GM19452 (cell line): Measurements from ENCODE around the gene NAA38.
"Not testable (repeated sequence)": the region's sequence is repeated elsewhere in the genome, so short reads cannot be mapped to it uniquely, and the experiment has no call there.

Experiments used
- ATAC-seq: cut with Tn5 transposase; IDR thresholded peaks from one replicate; pipeline ENCODE4 v1.9.1; 2021; ENCODE audit not compliant: unreplicated experiment

Gene NAA38

DNA sequence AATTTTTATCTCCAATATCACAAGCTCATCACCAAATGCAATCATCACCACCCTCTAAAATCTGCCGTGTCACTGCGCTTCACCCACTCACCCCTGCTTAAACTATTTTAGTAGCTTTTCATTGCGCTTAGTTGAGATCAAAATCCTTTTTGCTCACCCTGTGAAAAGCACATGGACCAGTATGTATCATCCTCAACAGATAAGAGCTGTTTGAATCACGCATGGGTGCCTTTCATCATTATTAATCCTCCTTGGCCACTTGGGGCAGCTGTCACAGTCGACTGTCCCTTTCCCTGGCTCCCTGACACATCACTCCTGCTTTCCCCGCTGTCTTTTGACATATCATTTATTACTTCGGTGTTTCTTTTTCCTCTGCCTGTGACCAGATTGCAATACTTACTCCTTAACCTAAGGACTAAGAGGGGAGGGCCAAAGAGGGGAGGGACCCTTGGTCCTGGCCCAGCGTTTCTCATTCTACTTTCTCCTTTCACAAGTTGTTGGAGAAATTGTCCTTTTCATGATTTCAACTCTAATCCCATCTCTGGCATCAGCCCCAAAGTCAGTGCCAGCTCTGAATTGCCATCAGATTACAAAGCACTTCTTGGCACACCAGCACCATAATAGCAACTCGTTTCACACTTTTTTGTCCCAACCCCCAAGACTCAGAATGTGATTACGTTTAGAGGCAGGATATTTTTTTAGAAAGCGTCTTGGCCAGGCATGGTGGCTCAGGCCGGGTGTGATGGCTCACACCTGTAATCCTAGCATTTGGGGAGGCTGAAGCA lies 32.0 kb downstream of the NAA38 start:
- no peak for ATAC-seq

DNA sequence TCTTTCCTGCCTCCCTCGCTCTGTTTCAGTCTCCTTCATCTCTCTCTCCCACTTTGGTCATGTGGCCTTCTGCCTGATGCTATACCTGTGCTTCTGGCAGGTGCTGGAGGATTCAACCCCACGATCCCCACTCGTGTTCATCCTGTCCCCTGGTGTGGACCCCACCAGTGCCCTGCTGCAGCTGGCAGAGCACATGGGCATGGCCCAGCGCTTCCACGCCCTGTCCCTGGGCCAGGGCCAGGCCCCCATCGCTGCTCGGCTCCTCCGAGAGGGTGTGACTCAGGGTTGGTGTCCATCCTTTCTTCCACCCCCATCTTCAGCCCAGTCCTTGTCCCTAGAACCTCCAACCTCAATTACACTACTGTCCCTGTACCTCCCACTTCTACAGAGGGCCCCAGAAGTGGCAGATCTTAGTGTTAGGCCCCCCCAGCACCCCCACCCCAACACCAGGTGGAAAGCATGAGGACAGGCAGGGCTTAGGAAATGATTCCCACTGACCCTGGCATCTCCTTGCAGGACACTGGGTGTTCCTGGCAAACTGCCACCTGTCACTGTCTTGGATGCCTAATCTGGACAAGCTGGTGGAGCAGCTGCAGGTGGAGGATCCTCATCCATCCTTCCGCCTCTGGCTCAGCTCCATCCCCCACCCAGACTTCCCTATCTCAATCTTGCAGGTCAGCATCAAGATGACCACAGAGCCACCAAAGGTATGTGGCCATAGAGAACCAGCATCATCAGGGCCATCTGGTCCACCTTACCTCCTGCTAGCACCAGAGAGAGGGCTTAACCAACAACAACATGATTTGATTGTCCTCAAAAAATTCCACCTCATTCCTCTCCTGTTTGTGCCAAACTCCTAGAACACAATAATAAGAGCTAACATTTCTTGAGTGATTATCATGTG lies 33.1 kb downstream of the NAA38 start:
- ATAC-seq: no peak

DNA sequence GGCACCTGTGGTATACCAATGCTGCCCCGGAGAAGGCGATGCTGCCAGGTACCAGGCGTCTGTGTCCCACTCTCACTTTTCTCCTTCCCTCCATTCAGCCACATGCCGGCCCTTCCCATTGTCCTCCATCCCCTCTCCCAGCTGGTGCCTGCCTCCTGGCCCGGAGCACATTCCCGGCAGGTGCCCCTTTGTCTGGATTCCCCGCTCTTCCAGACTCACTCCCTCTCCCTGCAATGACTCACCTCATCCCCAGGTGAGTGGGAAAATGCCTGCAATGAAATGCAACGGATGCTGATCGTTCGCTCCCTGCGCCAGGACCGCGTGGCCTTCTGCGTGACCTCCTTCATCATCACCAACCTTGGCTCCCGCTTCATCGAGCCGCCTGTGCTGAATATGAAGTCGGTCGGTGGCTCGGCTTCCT lies 33.8 kb downstream of the NAA38 start:
- ATAC-seq: no peak

DNA sequence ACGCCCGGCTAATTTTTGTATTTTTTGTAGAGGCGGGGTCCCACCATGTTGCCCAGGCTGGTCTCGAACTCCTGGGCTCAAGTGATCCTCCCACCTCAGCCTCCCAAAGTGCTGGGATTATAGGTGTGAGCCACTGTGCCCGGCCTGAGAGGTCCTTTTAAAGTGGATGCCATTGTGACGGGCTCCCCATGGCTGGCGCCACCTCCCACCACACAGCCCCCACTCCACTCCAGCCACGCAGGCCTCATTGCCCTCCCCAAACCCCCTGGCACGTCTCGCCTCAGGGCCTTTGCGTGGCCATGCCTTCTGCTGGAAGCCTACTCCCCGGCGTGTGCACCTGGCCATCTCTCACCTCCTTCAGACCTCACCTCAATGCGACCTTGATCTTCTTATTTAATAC lies 35.2 kb downstream of the NAA38 start:
- no peak for ATAC-seq

DNA sequence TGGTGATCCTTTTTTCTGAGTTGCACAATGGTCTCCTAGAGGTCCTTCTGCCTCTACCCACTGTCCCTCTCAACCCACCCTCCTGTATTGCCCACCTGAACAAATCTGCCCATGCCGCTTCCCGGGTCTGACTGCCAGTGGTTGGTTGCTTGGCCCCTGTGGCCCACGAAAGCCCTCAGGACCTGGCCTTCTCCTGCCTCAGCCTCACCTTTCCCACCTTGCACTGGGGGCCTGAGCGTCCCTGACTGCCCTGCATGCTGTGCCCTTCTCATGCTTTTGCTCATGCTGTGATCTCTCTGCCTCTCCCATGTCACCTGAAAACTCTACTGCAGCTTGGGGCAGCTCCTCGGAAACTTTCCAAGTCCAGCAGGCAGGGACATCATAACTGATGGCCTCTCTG lies 37.1 kb downstream of the NAA38 start:
- ATAC-seq: no peak

DNA sequence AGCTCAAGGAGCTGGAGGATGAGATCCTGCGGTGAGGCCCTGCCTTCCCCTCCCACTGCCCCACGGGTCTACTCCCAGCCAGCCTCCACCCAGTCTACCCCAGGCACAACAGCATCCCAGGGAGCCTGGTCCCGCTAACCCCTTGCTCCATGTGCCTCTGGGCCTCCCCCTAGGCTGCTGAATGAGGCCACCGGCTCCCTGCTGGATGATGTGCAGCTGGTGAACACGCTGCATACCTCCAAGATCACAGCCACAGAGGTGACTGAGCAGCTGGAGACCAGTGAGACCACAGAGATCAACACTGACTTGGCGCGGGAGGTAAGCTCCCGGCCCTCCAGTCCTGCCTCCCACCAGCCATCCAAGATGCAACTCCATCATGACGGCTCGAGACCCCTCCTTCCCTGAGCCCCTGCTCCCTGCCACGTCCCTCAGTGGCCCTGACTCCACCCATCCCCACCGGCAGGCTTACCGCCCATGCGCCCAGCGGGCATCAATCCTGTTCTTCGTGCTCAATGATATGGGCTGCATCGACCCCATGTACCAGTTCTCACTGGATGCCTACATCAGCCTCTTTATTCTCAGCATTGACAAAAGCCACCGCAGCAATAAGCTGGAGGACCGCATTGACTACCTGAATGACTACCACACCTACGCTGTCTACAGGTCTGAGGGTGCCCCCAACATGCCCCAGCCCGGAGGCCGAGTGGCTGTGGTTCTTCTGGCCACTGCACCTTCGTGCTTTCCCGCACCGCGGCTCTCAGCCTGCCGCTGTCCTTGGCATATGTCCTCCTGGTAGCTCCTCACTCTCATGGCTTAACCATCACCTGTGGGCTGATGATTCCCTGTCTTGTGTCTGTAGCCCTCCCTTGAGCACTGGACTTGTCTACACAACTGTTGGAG lies 38.4 kb downstream of the NAA38 start:
- ATAC-seq: no peak

DNA sequence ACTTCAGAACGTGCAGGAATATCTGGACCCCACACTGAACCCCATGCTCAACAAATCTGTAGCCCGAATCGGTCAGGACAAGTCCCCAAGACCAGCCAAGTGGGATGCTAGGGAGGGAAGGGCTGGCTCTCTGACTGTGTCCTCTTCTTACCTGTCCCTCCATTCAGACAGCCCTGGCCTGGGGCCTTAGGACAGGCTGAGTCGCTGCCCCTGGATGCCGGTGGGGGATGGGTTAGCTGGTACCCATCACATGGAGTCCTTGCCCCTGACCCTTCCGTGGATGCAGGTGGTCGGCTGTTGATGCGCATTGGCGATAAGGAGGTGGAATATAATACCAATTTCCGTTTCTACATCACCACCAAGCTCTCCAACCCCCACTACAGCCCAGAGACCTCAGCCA lies 39.3 kb downstream of the NAA38 start:
- ATAC-seq: no peak

DNA sequence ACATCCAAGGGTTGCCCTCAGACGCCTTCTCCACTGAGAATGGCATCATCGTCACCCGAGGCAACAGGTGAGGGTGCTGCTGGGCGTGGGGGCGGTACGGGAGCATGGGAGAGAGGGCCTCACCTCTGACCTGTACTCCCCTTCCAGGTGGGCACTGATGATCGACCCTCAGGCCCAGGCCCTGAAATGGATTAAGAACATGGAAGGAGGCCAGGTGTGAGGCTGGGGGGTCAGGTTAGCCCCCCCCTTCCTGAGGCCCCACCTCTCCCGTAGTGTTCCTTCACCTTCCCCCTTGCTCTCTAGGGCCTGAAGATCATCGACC lies 39.8 kb downstream of the NAA38 start:
- ATAC-seq: no peak

DNA sequence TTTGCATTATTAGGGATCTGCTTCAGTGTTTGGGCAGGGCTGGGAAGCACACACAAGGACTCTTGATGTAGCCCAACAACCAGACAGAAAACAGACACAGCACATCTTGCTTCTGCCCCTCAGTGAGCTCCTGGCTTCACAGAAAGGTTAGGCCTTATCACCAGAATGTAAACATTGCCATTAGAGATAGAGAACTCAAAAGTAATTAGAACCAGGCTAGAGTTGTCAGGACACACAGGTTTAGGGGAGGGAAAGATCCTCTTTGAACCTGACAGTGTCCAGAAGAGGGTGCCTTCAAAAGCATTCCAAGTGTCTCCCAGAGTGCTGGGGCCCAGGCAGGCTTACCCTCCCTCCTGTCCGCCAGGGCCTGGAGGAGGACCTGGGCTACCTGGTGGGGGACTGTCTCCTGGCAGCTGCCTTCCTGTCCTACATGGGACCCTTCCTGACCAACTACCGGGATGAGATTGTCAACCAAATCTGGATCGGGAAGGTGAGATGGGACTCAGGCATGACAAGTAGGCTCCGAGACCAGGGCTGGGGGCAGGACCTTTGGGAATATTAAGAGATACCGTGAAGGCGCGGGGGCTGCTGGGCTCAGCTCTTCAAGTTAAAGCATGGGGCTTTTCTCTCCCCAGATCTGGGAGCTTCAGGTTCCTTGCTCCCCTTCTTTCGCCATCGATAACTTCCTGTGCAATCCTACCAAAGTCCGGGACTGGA lies 40.3 kb downstream of the NAA38 start:
- ATAC-seq: no peak

DNA sequence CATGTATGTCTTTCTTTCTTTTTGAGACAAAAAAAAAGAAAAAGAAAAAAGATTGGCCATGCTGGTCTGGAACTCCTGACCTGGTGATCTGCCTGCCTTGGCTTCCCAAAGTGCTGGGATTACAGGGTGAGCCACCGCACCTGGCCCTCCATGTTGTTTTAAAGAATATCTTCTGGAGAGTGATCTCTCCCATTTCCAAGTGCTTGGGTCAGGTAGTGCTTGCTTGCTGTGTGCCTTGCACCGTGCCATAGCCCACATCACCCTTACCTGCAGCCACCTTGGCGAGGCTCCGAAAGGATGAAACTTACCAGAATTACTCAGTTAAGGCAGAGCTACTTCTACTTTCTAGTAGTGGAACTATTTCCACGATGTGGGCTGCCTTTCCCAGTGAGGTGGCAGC lies 42.4 kb downstream of the NAA38 start:
- no peak for ATAC-seq

DNA sequence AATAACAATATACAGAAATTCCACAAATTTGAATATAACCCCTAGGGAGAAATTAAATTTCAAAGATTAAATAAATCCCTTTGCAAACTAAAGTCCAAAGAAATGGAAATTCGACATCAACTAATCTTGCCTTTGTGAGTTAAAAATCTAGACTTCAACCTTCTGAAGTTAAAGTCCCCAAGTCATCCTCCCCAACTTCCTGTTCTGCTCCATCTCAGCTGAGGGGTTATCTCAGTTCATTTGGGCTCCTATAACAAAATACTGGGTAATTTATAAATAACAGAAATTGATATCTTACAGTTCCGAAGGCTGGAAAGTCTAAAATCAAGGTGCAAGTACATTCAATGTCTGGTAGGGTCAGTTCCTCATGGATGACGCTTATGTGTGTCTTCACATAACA lies 46.1 kb downstream of the NAA38 start:
- no peak for ATAC-seq

DNA sequence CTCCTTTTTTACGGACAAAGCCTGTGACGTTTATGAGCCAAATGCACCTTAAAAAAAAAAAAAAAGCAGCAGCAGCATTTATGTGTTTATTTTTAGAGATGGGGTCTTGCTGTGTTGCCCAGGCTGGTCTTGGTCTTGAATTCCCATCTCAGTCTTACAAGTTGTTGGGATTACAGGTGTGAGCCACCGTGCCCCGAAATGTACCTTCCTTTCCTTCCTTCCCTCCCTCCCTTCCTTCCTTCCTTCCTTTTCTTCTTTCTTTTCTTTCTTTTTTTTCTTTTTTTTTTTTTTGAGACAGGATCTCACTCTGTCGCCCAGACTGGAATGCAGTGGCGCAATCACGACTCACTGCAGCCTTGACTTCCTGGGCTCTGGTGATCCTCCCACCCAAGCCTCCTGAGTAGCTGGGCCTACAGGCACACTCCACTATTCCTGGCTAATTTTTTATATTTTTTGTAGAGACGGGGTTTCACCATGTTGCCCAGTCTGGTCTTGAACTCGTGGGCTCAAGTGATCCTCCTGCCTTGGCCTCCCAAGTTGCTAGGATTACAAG lies 47.5 kb downstream of the NAA38 start:
- ATAC-seq: not testable (repeated sequence)

DNA sequence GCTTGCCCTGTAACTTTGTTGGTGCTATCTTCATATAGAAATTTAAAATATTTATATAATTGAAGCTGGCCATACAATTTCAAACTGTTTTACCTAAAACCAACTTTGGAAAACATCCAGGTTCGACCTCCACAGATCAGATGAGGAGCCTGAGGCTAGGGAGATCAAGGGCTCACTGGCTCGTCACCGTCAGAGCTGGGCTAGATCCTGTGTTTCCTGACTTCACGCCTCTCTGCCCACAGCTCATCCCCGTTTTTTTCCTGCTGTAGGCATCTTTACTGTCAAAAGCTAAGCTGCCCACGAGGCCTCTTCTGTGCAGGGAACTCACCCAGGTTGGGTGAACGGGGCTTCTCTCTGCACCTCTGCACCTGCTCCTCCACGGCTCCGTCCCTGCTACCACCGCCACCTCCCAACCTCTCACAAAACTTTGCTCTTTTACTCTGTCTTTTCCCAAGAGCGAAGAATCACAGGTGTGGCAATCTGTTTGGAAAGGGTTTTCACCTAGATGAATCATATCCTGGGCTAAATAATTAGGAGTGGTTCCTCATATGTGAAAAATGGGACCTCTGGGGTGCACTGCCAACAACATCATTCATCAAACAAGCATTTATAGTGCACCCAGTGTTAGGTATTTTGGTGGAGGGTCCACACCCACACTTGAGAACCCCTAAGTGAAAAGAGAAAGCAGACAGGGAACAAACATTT lies 48.1 kb downstream of the NAA38 start:
- no peak for ATAC-seq

DNA sequence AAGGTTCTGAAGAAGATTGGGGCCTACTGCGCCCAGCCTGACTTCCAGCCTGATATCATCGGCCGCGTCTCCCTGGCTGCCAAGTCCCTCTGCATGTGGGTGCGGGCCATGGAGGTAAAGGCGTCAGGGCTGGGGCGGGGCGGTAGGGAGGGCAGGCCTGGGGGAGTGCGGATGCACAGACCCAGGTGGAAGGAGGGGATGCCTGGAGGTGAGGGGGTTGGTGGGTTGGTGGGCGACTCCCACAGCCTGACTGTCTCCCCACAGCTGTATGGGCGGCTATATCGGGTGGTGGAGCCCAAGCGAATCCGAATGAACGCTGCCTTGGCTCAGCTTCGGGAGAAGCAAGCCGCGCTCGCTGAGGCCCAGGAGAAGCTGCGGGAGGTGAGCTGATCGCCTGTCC lies 50.2 kb downstream of the NAA38 start:
- ATAC-seq: no peak
